HG02623 (cell line): ENCODE measurements around the gene PRR14.

ENCODE experiments used
- ATAC-seq: cut with Tn5 transposase; IDR thresholded peaks from one replicate; pipeline ENCODE4 v1.9.1; 2021; ENCODE audit warnings: moderate library complexity; ENCODE audit not compliant: unreplicated experiment

PRR14 gene

GRCh38 chr16:30658731-30659506, 8.2 kb downstream of the PRR14 start:
- peak; percentile 20 for ATAC-seq

- ATAC-seq = no peak
Measured at GRCh38 chr16:30659507-30660423, 9.0 kb downstream of the PRR14 start.

GRCh38 chr16:30660424-30661261, 9.9 kb downstream of the PRR14 start:
- ATAC-seq = no peak

GRCh38 chr16:30662449-30662848, 11.7 kb downstream of the PRR14 start:
- ATAC-seq = no peak

- no peak for ATAC-seq
Measured at GRCh38 chr16:30663038-30663437, 12.3 kb downstream of the PRR14 start.

GRCh38 chr16:30663820-30664219, 13.1 kb downstream of the PRR14 start:
- no peak for ATAC-seq

- ATAC-seq = no peak
Measured at GRCh38 chr16:30664616-30665109, 13.9 kb downstream of the PRR14 start.

- ATAC-seq = no peak
Measured at GRCh38 chr16:30665155-30665829, 14.5 kb downstream of the PRR14 start.

- ATAC-seq = no peak
Measured at GRCh38 chr16:30665830-30666190, 15.1 kb downstream of the PRR14 start.

- ATAC-seq = no peak
Measured at GRCh38 chr16:30666681-30667080, 15.9 kb downstream of the PRR14 start.

GRCh38 chr16:30667361-30667905, 16.7 kb downstream of the PRR14 start:
- ATAC-seq = no peak

- ATAC-seq = no peak
Measured at GRCh38 chr16:30668393-30668792, 17.6 kb downstream of the PRR14 start.

GRCh38 chr16:30669026-30669902, 18.5 kb downstream of the PRR14 start:
- ATAC-seq = no peak

GRCh38 chr16:30669903-30670824, 19.4 kb downstream of the PRR14 start:
- no peak for ATAC-seq

GRCh38 chr16:30675143-30675542, 24.4 kb downstream of the PRR14 start:
- ATAC-seq = no peak

- ATAC-seq = no peak
Measured at GRCh38 chr16:30677931-30678585, 27.3 kb downstream of the PRR14 start.

- ATAC-seq = no peak
Measured at GRCh38 chr16:30678586-30678970, 27.8 kb downstream of the PRR14 start.

- ATAC-seq = no peak
Measured at GRCh38 chr16:30680326-30680725, 29.6 kb downstream of the PRR14 start.
